Vagina (tissue), 2 donors: ENCODE results near the gene C17orf50. TPM values are rescaled to one million over a fixed set of nuclear protein-coding genes. Genes with fewer than 3 reads are reported as not detected.

ENCODE experiments used
- DNase-seq, 2 donors: peaks; one replicate each; pipeline ENCODE4 v3.0.0-alpha.2; 2017; ENCODE audit errors: extremely low spot score in 2 of 2
- H3K27ac ChIP-seq: fragments of 200-600 bp; sonication (generic); one replicate; pipeline ENCODE4 v1.5.1; 2019
- H3K27me3 ChIP-seq: fragments of 200-600 bp; sonication (generic); one replicate; pipeline ENCODE4 v1.5.1; 2019
- H3K36me3 ChIP-seq, 2 donors: fragments of 200-600 bp; sonication (generic); one replicate each; pipeline ENCODE4 v1.5.1; 2017 to 2019
- H3K4me1 ChIP-seq: fragments of 200-600 bp; sonication (generic); one replicate; pipeline ENCODE4 v1.5.1; 2019
- H3K4me3 ChIP-seq, 2 donors: fragments of 200-600 bp; sonication (generic); 1 replicate in 1 of 2; 2 replicates in 1 of 2; pipeline ENCODE4 v1.5.1; 2016 to 2019
- H3K9me3 ChIP-seq: fragments of 200-600 bp; sonication (generic); one replicate; pipeline ENCODE4 v1.5.1; 2019
- CTCF ChIP-seq, 3 experiments: fragments of 450-650 bp in 2 of 3; fragments of 200-600 bp in 1 of 3; sonication (generic) in 1 of 3; IDR thresholded peaks; one replicate each; pipeline ENCODE4 v1.5.1; 2017 to 2019; ENCODE audit warnings: antibody characterized with exemption in 3 of 3, mild to moderate bottlenecking in 2 of 3, moderate library complexity in 2 of 3
- POLR2A ChIP-seq, 2 donors: fragments of 450-650 bp; IDR thresholded peaks; one replicate each; pipeline ENCODE4 v1.6.1; 2017; ENCODE audit warnings: antibody characterized with exemption in 2 of 2, mild to moderate bottlenecking in 2 of 2, moderate library complexity in 2 of 2
- POLR2AphosphoS5 ChIP-seq, 2 donors: sonication (generic); formaldehyde crosslinking; IDR thresholded peaks; one replicate each; pipeline ENCODE4 v1.9.0; 2017; ENCODE audit warnings: antibody characterized with exemption in 2 of 2, mild to moderate bottlenecking in 2 of 2, low read depth in 1 of 2; ENCODE audit not compliant: insufficient read depth in 1 of 2
- intact Hi-C: fragments of 100-400 bp; cut with DNase I; formaldehyde crosslinking; loops from one replicate; pipeline ENCODE4 v1.15.1; 2023
- total RNA-seq: library from RNA; depleted of rRNA; stranded (reverse); fragments of >200 nt; gene quantifications from one replicate; pipeline ENCODE4 v1.2.3, GENCODE V29; 2016

C17orf50 gene
- total RNA-seq, 1 donor from 2014 or later = not detected

GRCh38 chr17:35732806-35733136 is 27.9 kb upstream of the C17orf50 start:
- peaks cover 24% of the 10 kb centered on the region for H3K4me1 ChIP-seq
- H3K27me3 ChIP-seq = no peaks in the 10 kb centered on the region
- TF ChIP-seq CTCF (IDR thresholded peaks at IDR 0.05) = no peak
- TF ChIP-seq POLR2AphosphoS5 (IDR thresholded peaks at IDR 0.05; ENCODE audit: insufficient read depth in 1 of 2, low read depth in 1 of 2) = no peak
- TF ChIP-seq POLR2A (IDR thresholded peaks at IDR 0.05) = no peak
- DNase-seq = no peak
- H3K36me3 ChIP-seq = no peaks in the 10 kb centered on the region
- intact Hi-C loops = no loop called here
- H3K27ac ChIP-seq = no peak overlapping the region
- peak overlapping the region in 1 of 2 donors; percentile 71 for H3K4me3 ChIP-seq
- no peaks in the 10 kb centered on the region for H3K9me3 ChIP-seq

GRCh38 chr17:35733366-35733765 is 27.3 kb upstream of the C17orf50 start:
- no peak overlapping the region for H3K27ac ChIP-seq
- no peaks in the 10 kb centered on the region for H3K36me3 ChIP-seq
- TF ChIP-seq POLR2AphosphoS5 (IDR thresholded peaks at IDR 0.05; ENCODE audit: insufficient read depth in 1 of 2, low read depth in 1 of 2) = no peak
- TF ChIP-seq POLR2A (IDR thresholded peaks at IDR 0.05) = no peak
- TF ChIP-seq CTCF (IDR thresholded peaks at IDR 0.05) = no peak
- intact Hi-C loops = no loop called here
- H3K4me1 ChIP-seq = peaks cover 24% of the 10 kb centered on the region
- peak in 1 of 2 donors; percentile 64 for DNase-seq
- H3K9me3 ChIP-seq = no peaks in the 10 kb centered on the region
- H3K27me3 ChIP-seq = no peaks in the 10 kb centered on the region
- no peak overlapping the region for H3K4me3 ChIP-seq

GRCh38 chr17:35734396-35734795 is 26.3 kb upstream of the C17orf50 start:
- Histone ChIP-seq H3K27ac (no peak overlapping the region), H3K4me1 (peaks cover 24% of the 10 kb centered on the region), H3K27me3 (no peaks in the 10 kb centered on the region), H3K4me3 (no peak overlapping the region), H3K36me3 (no peaks in the 10 kb centered on the region), H3K9me3 (no peaks in the 10 kb centered on the region)
- DNase-seq = no peak
- TF ChIP-seq POLR2A (IDR thresholded peaks at IDR 0.05) (no peak), POLR2AphosphoS5 (IDR thresholded peaks at IDR 0.05; ENCODE audit: insufficient read depth in 1 of 2, low read depth in 1 of 2) (no peak), CTCF (IDR thresholded peaks at IDR 0.05) (no peak)
- intact Hi-C loops = no loop called here

GRCh38 chr17:35735036-35735805 is 25.5 kb upstream of the C17orf50 start:
- TF ChIP-seq CTCF (IDR thresholded peaks at IDR 0.05) = no peak
- no peak for TF ChIP-seq POLR2A (IDR thresholded peaks at IDR 0.05)
- no peak for TF ChIP-seq POLR2AphosphoS5 (IDR thresholded peaks at IDR 0.05; ENCODE audit: insufficient read depth in 1 of 2, low read depth in 1 of 2)
- Histone ChIP-seq H3K27me3 (no peaks in the 10 kb centered on the region), H3K27ac (no peak overlapping the region), H3K4me3 (no peak overlapping the region), H3K9me3 (no peaks in the 10 kb centered on the region), H3K36me3 (no peaks in the 10 kb centered on the region), H3K4me1 (peaks cover 24% of the 10 kb centered on the region)
- DNase-seq = no peak
- intact Hi-C loops = no loop called here

GRCh38 chr17:35736236-35736635 is 24.5 kb upstream of the C17orf50 start:
- Histone ChIP-seq H3K27me3 (peaks cover 4% of the 10 kb centered on the region), H3K36me3 (no peaks in the 10 kb centered on the region), H3K4me3 (no peak overlapping the region), H3K4me1 (peaks cover 19% of the 10 kb centered on the region), H3K27ac (no peak overlapping the region), H3K9me3 (no peaks in the 10 kb centered on the region)
- intact Hi-C loops = no loop called here
- TF ChIP-seq POLR2A (IDR thresholded peaks at IDR 0.05) = no peak
- no peak for TF ChIP-seq CTCF (IDR thresholded peaks at IDR 0.05)
- TF ChIP-seq POLR2AphosphoS5 (IDR thresholded peaks at IDR 0.05; ENCODE audit: insufficient read depth in 1 of 2, low read depth in 1 of 2) = no peak
- no peak for DNase-seq
